Ovary (tissue), 3 donors: ENCODE results near the gene CEP164.

Source experiments
- EP300 ChIP-seq: sonication (generic); formaldehyde crosslinking; IDR thresholded peaks from one replicate; pipeline ENCODE4 v1.6.1; 2017; ENCODE audit warnings: antibody characterized with exemption
- TF ChIP-seq, protein P1 (sequence below), 3 donors: fragments of 450-650 bp in 2 of 3; fragments of 200-600 bp in 1 of 3; IDR thresholded peaks; one replicate each; pipeline versions ENCODE4 v1.5.1 to v1.8.0; 2016 to 2022; ENCODE audit warnings: antibody characterized with exemption in 3 of 3, mild to moderate bottlenecking in 1 of 3
- donor health status: DM: no; HTN: no; CAD: no.

DNA sequence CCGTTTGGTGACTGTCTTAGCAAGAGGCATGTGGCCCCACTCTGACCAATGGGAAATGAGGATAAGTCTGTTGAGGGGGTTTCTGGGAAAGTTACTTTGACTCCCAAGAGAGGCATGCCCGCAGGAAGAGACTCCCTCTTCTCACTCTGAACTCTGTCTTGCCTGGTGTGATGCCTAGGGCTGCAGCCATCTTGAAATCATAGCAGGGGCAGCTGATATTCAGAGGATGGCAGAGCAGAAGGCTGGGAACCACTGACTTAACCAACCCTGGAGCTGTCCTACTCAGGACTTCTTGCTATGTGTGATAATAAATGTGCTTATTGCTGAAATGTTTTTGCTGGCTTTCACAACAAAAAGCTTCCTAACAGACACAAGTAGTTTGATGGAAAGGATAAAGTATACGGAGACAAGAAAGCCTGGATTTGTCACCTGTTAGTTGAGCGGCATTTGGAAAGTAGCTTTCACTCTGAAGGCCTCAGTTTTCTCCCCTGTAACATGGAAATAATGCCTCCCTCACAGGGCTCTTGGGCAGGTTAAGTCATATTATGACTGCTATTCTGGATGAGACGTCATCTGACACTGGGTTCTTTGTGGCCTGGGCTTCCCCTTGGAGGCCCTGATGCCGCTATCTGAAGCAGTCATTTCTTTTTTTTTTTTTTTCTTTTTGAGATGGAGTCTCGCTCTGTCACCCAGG, 128.5 kb downstream of the CEP164 start:
- TF ChIP-seq, protein P1, sequence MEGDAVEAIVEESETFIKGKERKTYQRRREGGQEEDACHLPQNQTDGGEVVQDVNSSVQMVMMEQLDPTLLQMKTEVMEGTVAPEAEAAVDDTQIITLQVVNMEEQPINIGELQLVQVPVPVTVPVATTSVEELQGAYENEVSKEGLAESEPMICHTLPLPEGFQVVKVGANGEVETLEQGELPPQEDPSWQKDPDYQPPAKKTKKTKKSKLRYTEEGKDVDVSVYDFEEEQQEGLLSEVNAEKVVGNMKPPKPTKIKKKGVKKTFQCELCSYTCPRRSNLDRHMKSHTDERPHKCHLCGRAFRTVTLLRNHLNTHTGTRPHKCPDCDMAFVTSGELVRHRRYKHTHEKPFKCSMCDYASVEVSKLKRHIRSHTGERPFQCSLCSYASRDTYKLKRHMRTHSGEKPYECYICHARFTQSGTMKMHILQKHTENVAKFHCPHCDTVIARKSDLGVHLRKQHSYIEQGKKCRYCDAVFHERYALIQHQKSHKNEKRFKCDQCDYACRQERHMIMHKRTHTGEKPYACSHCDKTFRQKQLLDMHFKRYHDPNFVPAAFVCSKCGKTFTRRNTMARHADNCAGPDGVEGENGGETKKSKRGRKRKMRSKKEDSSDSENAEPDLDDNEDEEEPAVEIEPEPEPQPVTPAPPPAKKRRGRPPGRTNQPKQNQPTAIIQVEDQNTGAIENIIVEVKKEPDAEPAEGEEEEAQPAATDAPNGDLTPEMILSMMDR (IDR thresholded peaks at IDR 0.05), result no peak
- TF ChIP-seq EP300, result no peak
